Effector memory CD8-positive, alpha-beta T cell (primary cell): ENCODE data around the gene DIO2.

Source experiments
- ATAC-seq: fragments of 150-1000 bp; cut with Tn5 transposase; replicated peaks from 2 replicates; pipeline ENCODE4 v1.10.0; 2021; ENCODE audit warnings: mild to moderate bottlenecking, moderate library complexity
- DNase-seq, 3 experiments: peaks; one replicate each; pipeline ENCODE4 v3.0.0; 2021
- H3K27ac Mint-ChIP-seq, 2 donors: one replicate each; pipeline ENCODE4 v1.8.0; 2022; ENCODE audit warnings: mild to moderate bottlenecking in 2 of 2, mixed read lengths in 2 of 2, moderate library complexity in 2 of 2
- H3K27me3 Mint-ChIP-seq, 2 donors: one replicate each; pipeline ENCODE4 v1.8.0; 2022; ENCODE audit warnings: mixed read lengths in 2 of 2
- H3K36me3 Mint-ChIP-seq: one replicate; pipeline ENCODE4 v1.8.0; 2022; ENCODE audit warnings: mild to moderate bottlenecking, moderate library complexity, mixed read lengths; ENCODE audit not compliant: insufficient read depth
- H3K4me1 Mint-ChIP-seq, 2 donors: one replicate each; pipeline ENCODE4 v1.8.0; 2022; ENCODE audit warnings: low read depth in 2 of 2, mixed read lengths in 2 of 2
- H3K4me3 Mint-ChIP-seq, 2 donors: one replicate each; pipeline ENCODE4 v1.8.0; 2022; ENCODE audit warnings: mild to moderate bottlenecking in 2 of 2, mixed read lengths in 2 of 2, moderate library complexity in 2 of 2
- H3K9me3 Mint-ChIP-seq, 2 donors: one replicate each; pipeline ENCODE4 v1.8.0; 2022; ENCODE audit warnings: mixed read lengths in 2 of 2

The DIO2 gene

DNA sequence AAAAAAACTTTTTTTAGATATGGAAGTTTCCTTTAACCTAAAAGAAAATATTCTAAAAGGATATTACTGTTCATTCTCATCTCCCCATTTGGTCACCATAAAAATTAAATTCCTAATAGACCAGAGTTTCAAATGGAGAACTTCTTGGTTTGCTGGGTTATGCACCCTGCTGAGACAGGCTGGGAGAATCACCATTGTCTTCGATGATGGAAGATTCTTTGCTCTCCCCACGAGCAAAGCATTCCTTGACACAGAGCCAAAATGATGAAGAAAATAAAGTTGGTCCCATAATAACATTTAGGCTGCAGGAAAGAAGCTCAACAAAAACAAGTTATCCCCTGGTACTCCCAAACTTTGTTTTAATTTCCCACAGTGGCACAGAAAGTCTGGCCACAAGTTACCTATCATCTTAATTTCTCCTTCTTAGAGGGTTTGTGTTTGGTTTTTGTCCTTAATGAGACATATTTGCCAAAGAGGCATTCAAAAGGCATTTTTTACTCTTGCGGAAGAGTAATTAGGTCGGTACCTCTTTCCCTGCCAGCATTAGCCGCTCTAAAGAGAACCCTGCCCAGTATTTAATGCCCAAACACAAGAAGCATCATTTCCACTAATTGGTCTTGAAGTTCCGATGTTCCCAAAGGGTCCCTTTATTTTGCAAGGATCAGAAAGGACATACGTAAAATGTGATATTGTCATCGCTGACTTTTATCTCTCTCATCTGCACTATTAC, 4.8 kb downstream of the DIO2 start:
- Mint-ChIP-seq H3K27ac (no peak overlapping the region), H3K4me1 (no peaks in the 10 kb centered on the region), H3K9me3 (peaks cover 8 to 9% of the 10 kb centered on the region in 2 donors), H3K27me3 (no peaks in the 10 kb centered on the region), H3K36me3 (no peaks in the 10 kb centered on the region), H3K4me3 (no peak overlapping the region)
- no peak for DNase-seq
- ATAC-seq: no peak

DNA sequence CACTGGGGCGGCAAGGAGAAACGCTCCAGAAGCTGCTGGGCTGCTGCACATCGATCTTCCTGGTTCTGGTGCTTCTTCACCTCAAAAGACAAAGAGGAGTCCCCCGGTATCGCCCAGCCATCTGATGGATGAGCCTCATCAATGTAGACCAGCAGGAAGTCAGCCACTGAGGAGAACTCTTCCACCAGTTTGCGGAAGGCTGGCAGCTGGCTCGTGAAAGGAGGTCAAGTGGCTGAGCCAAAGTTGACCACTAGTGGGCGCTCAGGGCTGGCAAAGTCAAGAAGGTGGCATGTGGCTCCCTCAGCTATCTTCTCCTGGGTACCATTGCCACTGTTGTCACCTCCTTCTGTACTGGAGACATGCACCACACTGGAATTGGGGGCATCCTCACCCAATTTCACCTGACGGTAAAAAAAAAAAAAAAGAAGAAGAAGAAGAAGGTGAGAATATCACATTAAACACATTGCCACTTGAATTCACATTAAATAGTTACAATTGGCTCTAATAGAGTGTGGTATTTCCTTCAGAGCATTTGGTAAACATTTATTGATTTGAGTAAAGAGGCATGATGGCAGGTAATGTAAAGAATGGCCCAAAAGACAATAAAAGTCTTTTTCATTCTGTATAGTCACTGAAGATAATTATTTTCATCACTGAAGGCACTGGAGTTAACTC, 8.3 kb downstream of the DIO2 start:
- DNase-seq (no peak), ATAC-seq (no peak)
- H3K4me1 Mint-ChIP-seq: no peaks in the 10 kb centered on the region
- no peak overlapping the region for H3K4me3 Mint-ChIP-seq
- H3K9me3 Mint-ChIP-seq: peaks cover 8% of the 10 kb centered on the region in 2 donors
- H3K27ac Mint-ChIP-seq: no peak overlapping the region
- no peaks in the 10 kb centered on the region for H3K36me3 Mint-ChIP-seq
- no peaks in the 10 kb centered on the region for H3K27me3 Mint-ChIP-seq

DNA sequence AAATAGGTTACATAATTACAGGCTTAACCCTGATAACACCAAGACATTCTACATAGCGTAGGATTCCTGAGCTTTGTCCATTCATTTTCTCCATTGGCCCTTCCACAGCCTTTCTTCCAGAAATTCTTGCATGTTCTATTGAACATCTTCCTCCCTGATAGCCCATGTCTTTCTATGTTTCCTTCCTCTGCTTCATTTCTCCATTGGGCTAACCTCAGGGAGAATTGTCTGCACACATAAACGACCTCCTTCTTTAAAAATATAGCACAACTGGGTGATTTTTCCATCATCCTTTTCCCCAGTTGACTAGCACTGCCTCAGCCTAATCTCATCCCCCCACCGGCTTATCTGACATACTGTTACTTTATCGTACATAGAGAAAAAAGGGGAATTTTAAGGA, 11.2 kb downstream of the DIO2 start:
- DNase-seq (no peak), ATAC-seq (no peak)
- Mint-ChIP-seq H3K27me3 (no peaks in the 10 kb centered on the region), H3K36me3 (no peaks in the 10 kb centered on the region), H3K27ac (no peak overlapping the region), H3K4me3 (no peak overlapping the region), H3K4me1 (no peaks in the 10 kb centered on the region), H3K9me3 (peaks cover 0 to 8% of the 10 kb centered on the region in 2 donors)

DNA sequence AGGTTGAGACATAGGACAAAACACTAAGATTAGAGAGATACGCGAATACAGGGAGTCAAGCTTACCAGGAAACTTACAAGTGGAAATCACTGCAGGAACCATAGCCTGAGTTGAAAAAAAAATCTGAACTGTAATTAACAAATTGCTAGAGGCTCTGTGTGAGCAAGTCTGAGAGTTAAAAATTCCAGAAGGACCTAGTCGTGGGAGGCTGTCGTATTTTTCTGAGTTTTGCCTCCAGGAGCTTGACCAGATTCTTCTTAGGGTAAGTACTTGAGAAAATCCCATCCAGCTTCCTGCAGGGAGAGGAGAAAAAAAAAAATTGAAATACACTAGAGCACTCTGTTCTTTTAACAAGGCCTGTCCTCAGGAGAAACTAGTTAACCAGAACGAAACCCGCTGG, 22.7 kb downstream of the DIO2 start:
- no peak for DNase-seq
- Mint-ChIP-seq H3K9me3 (peaks cover 6 to 12% of the 10 kb centered on the region in 2 donors), H3K4me3 (no peak overlapping the region), H3K36me3 (peaks cover 3% of the 10 kb centered on the region), H3K4me1 (no peaks in the 10 kb centered on the region), H3K27me3 (no peaks in the 10 kb centered on the region), H3K27ac (no peak overlapping the region)
- no peak for ATAC-seq

DNA sequence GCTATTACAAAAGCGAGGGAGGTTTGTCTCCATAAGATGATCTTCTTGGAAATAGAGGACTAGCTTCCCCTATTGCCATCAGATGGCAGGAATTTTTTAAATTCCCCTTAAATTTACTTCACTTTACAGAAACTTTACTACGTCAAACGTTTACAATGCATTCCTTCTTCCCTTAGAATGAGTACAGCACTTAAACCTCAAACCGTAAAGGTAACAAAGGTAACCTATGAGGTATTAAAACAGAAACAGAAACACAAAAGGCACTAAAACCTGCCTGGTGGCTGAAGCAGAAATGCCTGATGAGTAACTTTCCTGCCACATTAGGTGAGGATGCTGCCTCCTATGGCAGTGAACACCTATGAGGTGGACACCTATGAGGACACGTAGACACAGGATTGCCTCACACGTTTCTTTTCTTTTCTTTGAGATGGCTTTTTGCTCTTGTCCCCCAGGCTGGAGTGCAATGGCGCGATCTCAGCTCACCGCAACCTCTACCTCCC, 25.0 kb downstream of the DIO2 start:
- peaks cover 3% of the 10 kb centered on the region for H3K36me3 Mint-ChIP-seq
- peaks cover 6 to 12% of the 10 kb centered on the region in 2 donors for H3K9me3 Mint-ChIP-seq
- ATAC-seq (no peak), DNase-seq (no peak)
- H3K4me3 Mint-ChIP-seq: no peak overlapping the region
- no peaks in the 10 kb centered on the region for H3K4me1 Mint-ChIP-seq
- H3K27ac Mint-ChIP-seq: no peak overlapping the region
- no peaks in the 10 kb centered on the region for H3K27me3 Mint-ChIP-seq

DNA sequence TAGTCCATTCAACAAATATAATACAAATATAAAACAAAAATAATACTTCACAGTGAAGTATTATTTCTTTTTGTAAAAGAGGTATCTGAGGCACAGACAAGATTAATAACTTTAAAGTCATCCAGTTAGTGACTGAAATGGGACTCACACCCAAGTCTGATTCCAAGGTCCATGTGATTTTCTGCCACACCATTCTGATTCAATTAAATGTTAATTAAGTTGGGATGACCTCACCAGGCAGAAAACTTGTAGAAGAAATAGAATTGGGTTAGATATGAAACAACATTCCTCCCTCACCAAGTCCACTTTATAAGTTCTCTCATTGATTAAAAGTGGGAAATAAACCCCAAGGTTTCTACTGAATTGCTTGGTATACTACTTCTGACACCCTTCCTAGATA, 34.4 kb downstream of the DIO2 start:
- no peak for DNase-seq
- H3K4me3 Mint-ChIP-seq: no peak overlapping the region
- no peak overlapping the region for H3K27ac Mint-ChIP-seq
- H3K36me3 Mint-ChIP-seq: no peaks in the 10 kb centered on the region
- H3K4me1 Mint-ChIP-seq: no peaks in the 10 kb centered on the region
- peaks cover 0 to 6% of the 10 kb centered on the region in 2 donors for H3K9me3 Mint-ChIP-seq
- ATAC-seq: no peak
- no peaks in the 10 kb centered on the region for H3K27me3 Mint-ChIP-seq

DNA sequence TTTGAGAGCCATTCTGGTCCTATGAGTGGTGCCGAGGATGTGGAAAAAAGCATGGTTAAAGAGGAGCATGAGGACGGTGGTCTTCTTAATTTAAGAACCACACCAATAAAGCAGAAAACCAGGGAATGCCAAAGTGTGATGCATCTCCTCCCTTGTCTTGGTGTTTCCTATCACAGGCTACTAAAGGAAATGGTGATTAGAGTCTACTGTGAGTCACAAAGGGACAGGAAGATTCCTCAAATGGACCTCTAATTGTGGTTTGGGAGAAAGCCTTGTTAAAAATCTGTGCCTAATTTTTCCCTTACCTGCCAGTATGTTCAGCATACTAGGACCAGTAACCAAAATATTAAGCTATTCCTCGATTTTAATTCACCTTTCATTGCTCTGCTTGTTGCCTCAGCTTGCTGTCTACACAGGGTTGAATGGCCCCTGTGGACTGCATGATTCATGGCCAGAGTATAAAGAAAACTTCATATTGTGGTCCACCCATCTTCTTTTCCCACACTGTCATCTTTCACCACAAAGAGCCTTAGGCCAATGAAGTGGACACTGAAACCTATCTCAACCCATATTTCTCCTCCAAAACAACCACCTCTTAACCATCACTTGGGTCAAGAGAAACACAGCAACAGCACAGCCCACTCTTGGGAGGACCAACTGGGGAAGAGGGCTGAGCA, 38.8 kb downstream of the DIO2 start:
- ATAC-seq (no peak), DNase-seq (no peak)
- Mint-ChIP-seq H3K27ac (no peak overlapping the region), H3K4me3 (no peak overlapping the region), H3K9me3 (peaks cover 0 to 17% of the 10 kb centered on the region in 2 donors), H3K27me3 (no peaks in the 10 kb centered on the region), H3K4me1 (no peaks in the 10 kb centered on the region), H3K36me3 (no peaks in the 10 kb centered on the region)

DNA sequence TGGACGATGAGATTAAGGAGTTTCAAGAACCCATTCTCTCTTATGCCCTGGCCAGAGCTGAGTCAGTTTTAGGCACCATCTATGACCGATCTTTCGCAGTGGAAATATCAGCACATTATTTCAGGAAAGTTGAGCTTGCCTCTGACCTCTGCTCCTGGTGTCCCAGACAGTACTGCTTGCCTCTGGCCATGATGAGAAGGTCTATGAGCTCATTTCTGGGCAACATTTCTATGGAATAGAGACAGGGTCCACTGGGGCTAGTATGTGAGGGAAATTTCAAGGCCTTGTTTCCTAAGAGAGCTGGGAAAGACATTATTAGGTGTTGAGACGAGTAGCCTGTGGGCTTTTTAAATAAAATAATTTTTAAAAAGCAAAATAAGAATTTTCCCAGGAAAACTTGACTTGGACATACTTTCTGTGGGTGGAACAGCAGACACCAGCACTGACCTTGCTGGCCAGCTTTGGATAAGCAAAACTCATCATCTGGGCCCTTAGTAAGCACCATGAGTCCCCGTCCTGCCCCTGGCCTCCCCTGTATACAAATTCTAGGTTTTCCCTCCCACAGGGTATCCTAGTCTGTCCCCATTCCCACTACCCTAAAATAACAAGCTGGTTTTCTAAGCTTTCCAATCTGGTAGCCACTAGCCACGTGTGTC, 43.4 kb downstream of the DIO2 start:
- DNase-seq (no peak), ATAC-seq (no peak)
- no peaks in the 10 kb centered on the region for H3K27me3 Mint-ChIP-seq
- no peak overlapping the region for H3K4me3 Mint-ChIP-seq
- no peaks in the 10 kb centered on the region for H3K36me3 Mint-ChIP-seq
- H3K9me3 Mint-ChIP-seq: peaks cover 2 to 17% of the 10 kb centered on the region in 2 donors
- H3K4me1 Mint-ChIP-seq: no peaks in the 10 kb centered on the region
- no peak overlapping the region for H3K27ac Mint-ChIP-seq

DNA sequence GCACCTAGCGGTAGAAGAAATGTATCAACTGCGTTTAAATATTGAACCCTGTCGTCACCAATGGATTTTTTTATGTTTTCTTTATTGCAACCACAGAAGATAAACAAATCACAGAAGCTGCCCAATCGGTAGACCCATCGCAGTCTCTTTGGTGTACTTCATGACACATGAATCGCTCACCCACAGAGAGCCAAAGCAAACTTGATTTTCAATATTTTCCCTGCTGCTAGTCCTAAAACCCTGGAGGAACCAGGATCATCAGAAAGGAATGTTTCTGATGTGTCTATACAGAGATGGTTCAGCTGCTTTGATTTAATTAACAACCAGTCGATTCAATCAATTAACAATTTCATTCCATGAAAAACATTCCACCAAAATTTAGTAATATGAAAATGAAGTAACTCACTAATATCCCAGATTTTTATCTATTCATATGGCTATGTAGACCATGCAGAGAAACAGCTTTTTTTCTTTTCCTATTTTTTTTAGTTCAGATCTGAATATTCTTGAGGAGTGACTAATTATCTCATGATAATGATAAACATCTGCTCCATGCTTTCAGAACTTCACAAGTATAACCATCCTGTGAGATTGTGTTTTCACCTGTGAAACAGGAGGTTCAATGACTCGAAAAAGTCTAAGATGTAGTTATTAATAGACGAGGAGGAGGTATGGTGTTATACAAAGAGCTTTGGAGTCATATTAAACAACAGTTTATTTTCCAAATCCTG, 46.1 kb downstream of the DIO2 start:
- H3K36me3 Mint-ChIP-seq: no peaks in the 10 kb centered on the region
- no peak overlapping the region for H3K27ac Mint-ChIP-seq
- DNase-seq (no peak), ATAC-seq (no peak)
- H3K27me3 Mint-ChIP-seq: no peaks in the 10 kb centered on the region
- no peak overlapping the region for H3K4me3 Mint-ChIP-seq
- peaks cover 2 to 7% of the 10 kb centered on the region in 2 donors for H3K9me3 Mint-ChIP-seq
- H3K4me1 Mint-ChIP-seq: no peaks in the 10 kb centered on the region

DNA sequence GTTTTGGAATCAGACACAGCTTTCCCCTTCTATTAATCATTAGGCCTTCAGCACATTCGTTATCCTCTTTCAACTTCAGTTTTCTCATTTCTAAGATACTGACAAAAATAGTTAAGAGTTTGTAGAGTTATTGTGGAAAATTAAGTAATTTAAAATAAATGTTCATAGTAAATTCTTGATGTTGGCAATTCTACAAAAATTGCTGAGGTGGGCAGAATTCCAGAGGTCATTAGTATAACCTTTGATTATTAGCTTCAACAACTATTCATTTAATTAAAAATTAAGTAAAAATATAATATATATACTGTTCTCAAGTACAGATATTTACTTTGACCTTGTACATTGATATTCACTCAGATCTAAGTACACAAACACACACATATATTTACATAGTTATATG, 58.5 kb downstream of the DIO2 start:
- DNase-seq (no peak), ATAC-seq (no peak)
- H3K9me3 Mint-ChIP-seq: peaks cover 1 to 6% of the 10 kb centered on the region in 2 donors
- H3K27me3 Mint-ChIP-seq: no peaks in the 10 kb centered on the region
- no peak overlapping the region for H3K27ac Mint-ChIP-seq
- no peaks in the 10 kb centered on the region for H3K4me1 Mint-ChIP-seq
- H3K4me3 Mint-ChIP-seq: no peak overlapping the region
- H3K36me3 Mint-ChIP-seq: no peaks in the 10 kb centered on the region

DNA sequence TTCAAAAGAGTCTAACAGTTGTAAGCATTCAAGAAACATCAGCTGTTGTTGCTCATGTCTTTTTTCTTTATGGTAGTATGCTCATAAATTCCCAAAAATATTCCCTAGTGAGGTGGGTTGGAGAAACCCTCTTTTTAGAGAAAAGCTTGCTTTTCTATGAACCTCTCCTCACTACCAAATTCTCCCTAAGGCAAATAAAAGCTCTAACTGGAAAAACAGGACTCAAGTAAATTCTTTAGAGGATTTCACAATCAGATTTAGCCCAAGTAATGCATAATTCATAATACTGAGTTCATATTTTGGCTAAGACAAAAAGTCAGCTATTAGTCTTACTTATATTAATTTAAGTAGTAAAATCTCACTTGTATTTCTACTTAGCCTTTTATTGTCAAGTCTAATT, 59.1 kb downstream of the DIO2 start:
- no peak overlapping the region for H3K27ac Mint-ChIP-seq
- no peaks in the 10 kb centered on the region for H3K27me3 Mint-ChIP-seq
- peaks cover 1 to 10% of the 10 kb centered on the region in 2 donors for H3K9me3 Mint-ChIP-seq
- DNase-seq (no peak), ATAC-seq (no peak)
- no peaks in the 10 kb centered on the region for H3K4me1 Mint-ChIP-seq
- H3K4me3 Mint-ChIP-seq: no peak overlapping the region
- H3K36me3 Mint-ChIP-seq: no peaks in the 10 kb centered on the region

DNA sequence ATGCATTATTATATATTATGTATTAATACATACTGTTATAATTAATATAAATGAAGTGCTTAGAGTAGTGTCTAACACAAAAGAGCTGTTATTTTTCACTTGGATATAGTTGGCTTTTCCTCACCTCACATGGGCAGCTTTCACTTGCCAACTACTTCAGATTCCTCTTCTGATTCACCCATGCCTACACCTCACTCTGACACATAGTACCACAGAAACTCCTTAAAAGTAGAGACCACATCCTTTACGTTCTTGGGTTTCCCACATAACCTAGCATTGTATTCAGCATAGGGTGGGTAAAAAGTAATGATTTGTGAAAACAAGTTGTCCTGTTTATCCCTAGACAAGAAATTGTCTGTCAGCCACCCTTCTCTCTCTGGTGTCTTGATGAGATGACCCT, 61.0 kb downstream of the DIO2 start:
- DNase-seq (no peak), ATAC-seq (no peak)
- Mint-ChIP-seq H3K9me3 (peaks cover 1 to 12% of the 10 kb centered on the region in 2 donors), H3K4me1 (no peaks in the 10 kb centered on the region), H3K27me3 (no peaks in the 10 kb centered on the region), H3K36me3 (no peaks in the 10 kb centered on the region), H3K4me3 (no peak overlapping the region), H3K27ac (no peak overlapping the region)
